HG03175 (cell line): ENCODE results near the gene SPATA2L.
A peak's percentile ranks its signal among the peaks of the same experiment; 100 is the strongest.
"Not testable (repeated sequence)": the region's sequence is repeated elsewhere in the genome, so short reads cannot be mapped to it uniquely, and the experiment has no call there.

Experiments used
- ATAC-seq: cut with Tn5 transposase; IDR thresholded peaks from one replicate; pipeline ENCODE4 v1.9.1; 2021; ENCODE audit warnings: mild to moderate bottlenecking, moderate library complexity; ENCODE audit not compliant: unreplicated experiment

The SPATA2L gene

DNA sequence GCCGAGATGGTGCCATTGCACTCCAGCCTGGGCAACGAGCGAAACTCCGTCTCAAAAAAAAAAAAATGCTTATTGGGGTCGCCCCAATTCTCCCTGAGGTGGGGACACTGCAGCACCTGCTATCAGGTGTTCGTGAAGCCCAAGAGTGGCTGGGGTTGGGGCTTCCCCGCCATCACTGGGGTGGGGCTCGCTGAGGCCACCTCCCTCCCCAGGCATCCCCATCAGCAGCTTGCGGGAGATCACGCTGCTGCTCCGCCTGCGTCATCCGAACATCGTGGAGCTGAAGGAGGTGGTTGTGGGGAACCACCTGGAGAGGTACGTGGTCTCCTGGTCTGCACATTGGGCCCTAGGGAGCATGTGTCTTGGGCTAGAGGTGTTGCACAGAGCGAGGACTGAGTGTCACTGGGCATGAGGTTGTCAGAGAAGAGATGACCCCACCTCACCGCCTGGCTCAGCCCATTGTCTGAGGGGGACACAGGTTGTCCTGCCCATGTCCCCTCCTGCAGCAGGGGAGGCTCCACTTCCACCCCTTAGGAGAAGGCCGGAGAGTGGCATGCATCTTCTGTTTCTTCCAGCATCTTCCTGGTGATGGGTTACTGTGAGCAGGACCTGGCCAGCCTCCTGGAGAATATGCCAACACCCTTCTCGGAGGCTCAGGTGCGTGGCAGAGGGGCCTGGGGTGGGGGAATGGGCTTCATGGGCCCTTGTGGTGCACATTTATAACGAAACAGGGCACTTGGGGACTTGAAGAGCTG lies 10.1 kb downstream of the SPATA2L start:
- ATAC-seq, result no peak

DNA sequence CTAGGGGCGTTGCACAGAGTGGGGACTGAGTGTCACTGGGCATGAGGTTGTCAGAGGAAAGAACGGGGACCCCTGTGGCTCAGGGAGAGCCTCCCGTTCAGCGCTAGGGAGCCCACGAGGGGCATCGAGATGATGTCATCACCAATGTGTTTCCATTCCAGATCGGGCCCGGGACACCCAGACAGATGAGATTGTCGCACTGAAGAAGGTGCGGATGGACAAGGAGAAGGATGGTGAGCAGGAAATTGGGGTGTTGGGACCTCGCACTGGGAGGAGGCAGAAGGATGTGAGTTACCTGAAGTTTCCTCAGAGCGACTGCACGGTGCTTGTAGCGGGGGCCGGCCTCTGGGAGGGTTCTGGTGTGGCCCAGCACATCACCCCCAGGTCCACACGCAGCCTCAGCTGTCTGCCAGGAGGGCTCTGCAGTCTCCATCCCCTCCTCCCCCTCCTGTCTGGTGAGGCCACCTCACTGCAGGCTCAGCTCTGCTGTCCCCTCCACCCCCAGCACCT lies 11.1 kb downstream of the SPATA2L start:
- no peak for ATAC-seq

DNA sequence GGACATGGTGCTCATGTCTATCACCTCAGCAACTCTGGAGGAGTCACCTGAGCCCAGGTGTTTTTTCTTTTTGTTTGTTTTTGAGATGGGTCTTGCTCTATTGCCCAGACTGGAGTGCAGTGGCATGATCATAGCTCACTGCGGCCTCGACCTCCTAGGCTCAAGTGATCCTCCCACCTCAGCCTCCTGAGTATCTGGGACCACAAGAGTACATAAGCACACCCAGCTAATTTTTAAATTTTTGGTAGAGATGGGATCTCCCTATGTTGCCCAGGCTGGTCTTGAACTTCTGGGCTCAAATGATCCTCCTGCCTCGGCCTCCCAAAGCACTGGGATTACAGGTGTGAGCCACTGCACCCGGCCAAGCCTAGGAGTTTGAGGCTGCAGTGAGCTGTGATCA lies 11.9 kb downstream of the SPATA2L start:
- ATAC-seq, result not testable (repeated sequence)

DNA sequence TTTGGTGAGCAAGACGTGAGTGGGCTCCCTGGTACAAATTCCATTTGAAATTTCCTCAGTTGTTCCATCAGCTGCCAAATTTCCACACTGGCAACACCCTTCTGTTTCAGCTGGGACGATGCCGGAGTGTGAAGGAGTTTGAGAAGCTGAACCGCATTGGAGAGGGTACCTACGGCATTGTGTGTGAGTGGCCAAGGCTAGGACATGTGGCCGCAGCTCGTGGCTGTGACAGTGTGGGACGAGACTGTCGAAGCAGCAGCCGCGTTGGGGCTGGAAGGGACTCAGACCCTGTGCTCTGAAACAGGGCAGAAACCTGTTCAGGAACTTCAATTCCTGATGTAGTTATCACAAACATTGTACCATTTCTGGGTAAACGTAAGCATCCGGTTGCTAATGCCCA lies 12.4 kb downstream of the SPATA2L start:
- no peak for ATAC-seq

DNA sequence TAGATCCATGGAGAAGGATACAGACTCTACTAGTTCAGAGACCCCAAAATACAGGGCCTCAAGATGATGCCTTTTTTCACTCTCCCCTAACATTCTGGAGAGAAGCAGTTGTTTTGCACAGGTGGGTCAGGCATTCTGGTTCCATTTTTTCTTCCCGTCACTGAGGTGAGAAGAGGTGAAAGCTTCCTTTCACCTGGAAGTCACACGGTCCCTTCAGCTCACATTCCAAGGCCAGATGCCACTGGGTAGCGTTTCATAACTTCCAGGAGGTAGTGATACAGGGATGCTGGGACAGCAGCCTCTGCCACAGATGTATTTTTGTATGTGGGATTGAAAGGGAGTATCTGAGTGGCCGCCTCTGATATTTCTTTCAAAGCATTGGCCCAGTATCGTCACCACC lies 13.1 kb downstream of the SPATA2L start:
- ATAC-seq, result no peak

DNA sequence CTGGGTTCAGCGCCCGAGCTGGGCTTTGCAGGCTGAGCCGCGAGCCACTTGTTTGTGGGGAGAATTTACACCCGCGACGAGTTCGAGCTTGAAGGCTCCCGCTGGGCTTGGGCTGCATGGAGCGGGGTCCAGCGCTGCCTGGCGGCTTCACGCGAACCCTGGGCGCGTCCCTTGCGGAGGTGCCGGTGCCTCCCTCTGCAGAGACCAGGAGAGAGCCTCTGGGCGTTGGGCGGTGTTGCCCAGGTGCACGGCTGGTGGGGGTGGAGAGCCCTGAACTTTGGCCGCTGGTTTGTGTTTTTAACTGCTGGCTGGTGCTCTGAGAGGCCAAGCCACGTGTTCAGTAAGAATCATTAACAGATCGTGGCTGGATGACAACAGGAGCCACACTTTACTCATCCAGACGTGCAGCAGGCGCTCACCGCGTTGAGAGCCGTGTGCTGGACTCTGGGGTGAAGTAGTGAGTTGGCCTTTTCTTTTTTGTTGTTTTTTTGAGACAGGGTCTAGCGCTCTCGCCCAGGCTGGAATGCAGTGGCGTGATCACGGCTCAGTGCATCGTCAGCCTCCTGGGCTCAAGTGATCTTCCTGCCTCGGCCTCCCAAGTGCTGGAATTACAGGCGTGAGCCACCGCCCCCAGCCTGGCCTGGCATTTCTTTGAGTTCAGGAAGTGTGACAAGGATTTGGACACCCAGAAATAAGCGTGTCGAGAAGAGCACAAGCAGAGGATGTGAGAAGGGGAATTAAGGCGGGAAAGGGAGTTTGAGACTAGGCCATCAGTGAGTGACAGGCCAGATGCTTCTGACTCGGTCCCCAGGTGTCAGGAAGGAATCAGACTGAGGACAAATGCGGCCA lies 14.2 kb downstream of the SPATA2L start:
- ATAC-seq, result peak; percentile 65

DNA sequence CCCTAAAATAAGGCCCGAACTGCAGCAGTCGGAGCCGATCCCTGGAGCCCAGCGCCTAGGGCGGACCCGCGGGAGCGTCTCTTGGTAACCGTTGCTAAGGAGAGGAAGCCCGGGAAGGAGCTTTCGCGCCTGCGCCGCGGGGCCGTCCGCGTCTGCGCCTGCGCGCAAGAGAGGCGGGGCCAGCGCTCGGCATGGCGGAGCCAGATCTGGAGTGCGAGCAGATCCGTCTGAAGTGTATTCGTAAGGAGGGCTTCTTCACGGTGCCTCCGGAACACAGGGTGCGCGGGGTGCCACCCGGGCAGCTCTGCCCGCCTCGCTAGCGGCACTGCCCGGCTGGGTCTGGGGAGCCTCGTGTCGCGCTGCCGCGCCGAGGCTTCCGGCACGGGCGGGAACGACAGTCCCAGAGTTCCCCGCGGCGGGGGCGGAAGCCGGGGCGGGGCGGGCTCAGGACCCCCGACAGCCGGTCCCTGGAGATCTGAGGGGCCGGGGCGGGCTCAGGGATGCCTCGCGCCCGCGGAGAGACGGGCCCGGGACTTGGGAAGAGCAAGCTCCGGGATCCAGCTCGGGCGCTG lies 14.9 kb downstream of the SPATA2L start, which contains the start of gene CDK10:
Gene CDK10, plus strand, starts transcription at position 170 of the 572 bp plus-strand sequence. Its CDS starts 22 bp downstream, at position 192.
- peak; percentile 78 for ATAC-seq

DNA sequence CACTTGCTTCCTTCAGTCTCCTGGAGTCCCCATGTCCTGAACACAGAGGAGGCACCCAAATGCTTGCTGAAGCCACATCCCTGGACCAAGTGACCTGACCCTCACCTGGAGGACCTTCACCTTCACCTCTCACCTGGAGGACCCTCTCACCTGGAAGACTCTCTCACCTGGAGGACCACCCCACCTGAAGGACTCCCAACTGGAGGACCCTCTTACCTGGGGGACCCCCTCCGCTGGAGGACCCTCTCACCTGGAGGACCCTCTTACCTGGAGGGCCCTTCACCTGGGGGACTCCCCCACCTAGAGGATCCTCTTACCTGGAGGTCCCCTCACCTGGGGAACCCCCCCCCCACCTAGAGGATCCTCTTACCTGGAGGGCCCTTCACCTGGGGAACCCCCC lies 15.6 kb downstream of the SPATA2L start:
- ATAC-seq, result no peak

DNA sequence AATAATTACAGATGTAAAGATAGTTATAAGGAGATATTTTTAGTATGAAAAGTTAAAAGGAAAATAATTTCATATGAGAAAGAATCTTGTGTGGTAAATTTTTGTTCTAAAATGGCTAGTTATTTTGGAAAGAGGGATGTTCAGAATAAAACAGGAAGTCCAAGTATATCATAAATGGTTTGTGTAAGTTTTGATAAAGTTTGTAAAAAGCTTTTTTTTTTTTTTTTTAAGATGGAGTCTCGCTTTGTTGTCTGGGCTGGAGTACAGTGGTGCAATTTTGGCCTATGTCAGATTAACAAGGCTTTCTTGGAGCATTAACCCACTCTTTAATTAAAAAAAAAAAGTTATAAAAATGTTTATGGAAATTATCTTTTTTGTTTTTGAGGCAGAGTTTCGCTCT lies 23.2 kb downstream of the SPATA2L start:
- no peak for ATAC-seq

DNA sequence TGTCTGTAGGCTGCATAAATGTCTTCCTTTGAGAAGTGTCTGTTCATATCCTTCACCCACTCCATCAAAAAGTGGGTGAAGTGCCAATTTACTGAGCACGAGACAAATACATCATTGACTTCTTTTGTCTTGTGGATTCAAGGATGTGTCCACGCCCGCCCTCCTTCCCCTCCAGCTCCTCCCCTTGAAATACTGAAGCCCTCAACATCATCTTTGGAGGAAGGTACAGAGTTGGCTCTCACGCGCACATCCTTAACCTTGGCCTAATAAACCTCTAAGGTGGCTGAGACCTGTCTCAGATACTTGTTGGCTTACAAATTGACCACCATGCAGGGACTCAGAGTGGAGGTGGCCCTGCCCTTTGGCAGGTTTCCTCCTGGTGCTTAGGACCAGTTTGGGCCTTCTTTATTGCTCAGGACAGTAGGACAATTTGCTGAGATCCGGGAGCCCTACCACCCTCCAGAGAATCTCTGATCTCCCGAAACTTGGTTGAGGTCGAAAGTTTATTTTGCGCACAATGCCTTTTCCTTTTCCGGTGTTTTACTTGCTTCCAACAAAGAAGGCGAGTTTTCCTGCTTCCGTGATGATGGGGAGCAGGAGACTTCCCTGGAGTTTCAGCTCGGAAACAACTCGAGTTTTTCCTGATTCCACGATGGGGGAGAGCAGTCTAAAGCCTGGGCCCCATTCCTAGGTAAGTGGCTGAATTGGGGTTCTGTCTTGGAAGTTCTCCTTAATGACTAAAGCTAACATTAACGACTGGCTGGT lies 29.1 kb downstream of the SPATA2L start:
- no peak for ATAC-seq

DNA sequence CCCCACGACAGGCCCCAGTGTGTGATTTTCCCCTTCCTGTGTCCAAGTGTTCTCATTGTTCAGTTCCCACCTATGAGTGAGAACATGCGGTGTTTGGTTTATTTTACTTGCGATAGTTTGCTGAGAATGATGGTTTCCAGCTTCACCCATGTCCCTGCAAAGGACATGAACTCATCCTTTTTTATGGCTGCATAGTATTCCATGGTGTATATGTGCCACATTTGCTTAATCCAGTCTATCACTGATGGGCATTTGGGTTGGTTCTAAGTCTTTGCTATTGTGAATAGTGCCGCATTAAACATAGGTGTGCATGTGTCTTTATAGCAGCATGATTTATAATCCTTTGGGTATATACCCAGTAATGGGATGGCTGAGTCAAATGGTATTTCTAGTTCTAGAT lies 29.9 kb downstream of the SPATA2L start:
- ATAC-seq, result not testable (repeated sequence)

DNA sequence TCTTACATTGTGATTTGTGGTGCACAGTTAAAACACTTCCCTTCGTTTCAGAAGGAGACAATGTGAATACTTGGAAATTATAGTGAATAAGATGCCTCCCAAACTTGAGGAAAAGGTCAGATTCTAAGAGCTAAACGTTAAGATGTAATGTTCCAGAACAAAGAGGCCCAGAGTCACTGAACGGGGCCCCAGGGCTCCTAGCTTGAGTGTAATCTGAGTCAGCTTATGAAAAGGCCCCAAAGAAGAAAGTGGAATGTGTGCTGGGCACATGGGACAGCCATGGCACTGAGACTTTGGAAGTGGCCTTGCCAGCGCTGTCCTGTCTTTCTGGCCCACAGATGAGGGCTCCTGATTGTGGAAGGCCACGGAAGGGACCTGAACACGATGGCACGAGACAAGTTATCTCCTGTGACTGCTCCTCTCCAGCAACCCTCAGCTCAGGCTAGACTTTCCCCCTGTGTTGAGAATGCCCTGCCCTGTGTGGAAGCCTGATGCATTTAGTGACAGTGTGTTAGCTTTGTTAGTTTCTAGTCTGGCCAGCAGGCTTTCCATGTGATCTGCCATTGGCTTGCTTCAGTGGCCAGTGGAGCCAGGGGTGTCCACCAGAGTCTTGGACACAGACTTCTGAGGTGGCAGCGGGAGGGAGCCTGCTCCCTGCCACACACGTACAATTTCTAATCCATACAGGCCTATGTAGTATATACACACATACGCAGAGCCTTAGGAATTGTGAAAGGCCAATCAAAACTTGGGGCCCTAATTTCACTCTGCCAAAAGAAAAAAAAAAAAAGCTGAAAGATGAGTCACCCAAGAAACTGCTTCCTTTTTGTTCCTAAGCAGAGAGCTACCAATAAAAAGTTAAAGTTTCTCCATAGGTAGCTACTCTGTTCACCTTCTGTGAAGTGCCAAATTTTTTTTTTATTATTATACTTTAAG lies 30.7 kb downstream of the SPATA2L start:
- ATAC-seq, result no peak

DNA sequence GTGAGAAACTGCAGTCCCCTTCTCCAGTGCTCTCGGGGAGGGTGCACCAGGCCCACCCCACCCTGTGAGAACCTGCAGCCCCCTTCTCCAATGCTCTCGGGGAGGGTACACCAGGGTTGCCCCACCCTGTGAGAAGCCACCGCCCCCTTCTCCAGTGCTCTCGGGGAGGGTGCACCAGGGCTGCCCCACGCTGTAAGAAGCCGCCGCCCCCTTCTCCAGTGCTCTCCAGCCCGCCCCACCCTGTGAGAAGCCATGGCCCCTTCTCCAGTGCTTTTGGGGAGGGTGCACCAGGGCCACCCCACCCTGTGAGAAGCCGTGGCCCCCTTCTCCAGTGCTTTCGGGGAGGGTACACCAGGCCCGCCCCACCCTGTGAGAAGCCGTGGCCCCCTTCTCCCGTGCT lies 31.8 kb downstream of the SPATA2L start:
- no peak for ATAC-seq

DNA sequence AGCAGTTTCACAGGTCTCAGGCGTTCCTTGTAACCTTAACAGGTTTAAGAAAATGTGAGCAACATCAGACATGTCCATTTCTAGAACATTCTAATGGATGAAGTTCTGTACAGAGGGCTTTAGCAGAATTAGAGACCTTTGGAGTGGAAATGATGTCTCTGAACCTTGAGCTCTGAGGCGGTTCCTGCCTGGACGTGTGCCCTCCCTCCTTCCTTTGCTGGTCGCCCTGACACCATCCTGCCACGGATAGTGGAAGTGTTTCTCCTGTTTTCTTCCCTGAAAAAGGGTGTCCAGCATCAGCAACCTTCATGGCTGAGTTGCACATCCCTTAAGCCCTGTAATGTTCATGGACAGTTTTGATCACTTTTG lies 32.7 kb downstream of the SPATA2L start:
- no peak for ATAC-seq

DNA sequence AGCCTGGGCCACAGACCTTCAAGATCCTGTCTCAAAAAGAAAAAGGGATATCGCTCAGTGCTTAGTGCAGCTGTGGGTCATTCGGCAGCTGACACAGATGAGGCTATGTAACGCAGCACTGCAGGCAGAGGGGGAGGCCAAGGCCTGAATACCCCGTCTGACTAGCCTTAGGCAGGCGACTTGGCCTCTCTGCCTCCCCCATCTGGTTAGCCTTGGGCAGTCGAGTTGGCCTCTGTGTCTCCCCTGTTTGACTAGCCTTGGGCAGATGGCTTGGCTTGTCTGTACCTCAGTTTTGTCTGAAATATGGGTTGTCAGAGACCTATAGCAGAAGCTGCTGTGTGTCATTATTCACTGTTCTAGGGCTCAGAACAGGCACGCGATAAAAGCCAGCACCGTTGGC lies 33.9 kb downstream of the SPATA2L start:
- ATAC-seq, result no peak

DNA sequence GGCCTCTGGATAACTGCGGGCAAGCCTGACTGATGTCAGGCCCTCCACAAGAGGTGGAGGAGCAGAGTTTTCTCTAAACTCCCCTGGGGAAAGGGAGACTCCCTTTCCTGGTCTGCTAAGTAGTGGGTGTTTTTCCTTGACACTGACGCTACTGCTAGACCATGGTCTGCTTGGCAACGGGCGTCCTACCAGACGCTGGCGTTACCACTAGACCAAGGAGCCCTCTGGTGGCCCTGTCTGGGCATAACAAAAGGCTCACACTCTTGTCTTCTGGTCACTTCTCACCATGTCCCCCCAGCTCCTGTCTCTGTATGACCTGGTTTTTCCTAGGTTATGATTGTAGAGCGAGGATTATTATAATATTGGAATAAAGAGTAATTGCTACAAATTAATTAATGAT lies 34.5 kb downstream of the SPATA2L start:
- not testable (repeated sequence) for ATAC-seq

DNA sequence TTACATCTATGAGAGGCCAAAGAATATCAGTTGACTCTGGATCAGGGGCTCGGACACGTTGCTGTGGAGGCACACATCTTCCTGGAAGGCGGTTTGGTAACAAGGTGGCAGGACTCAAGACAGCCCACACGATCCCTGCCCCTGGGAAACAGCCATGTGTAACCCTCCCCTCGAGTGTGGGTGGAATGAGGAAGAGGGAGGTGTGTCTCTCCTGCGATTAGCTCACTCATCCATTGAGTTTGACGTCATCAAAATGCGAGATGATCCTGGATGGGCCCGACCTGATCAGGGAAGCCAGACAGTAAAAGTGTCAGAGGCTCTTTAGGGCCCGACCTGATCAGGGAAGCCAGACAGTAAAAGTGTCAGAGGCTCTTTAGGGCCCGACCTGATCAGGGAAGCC lies 37.3 kb downstream of the SPATA2L start:
- ATAC-seq, result not testable (repeated sequence)

DNA sequence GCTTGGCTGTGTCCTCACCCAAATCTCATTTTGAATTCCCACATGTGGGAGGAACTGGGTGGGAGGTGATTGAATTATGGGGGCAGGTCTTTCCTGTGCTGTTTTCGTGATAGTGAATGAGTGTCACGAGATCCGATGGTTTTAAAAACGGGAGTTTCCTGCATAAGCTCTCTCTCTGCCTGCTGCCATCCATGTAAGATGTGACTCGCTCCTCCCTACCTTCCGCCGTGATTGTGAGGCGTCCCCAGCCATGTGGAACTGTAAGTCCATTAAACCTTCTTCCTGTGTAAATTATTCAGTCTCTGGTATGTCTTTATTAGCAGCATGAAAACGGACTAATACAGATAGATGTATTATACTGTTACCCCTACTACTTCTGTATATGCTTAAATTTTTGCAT lies 40.3 kb downstream of the SPATA2L start:
- ATAC-seq, result no peak

DNA sequence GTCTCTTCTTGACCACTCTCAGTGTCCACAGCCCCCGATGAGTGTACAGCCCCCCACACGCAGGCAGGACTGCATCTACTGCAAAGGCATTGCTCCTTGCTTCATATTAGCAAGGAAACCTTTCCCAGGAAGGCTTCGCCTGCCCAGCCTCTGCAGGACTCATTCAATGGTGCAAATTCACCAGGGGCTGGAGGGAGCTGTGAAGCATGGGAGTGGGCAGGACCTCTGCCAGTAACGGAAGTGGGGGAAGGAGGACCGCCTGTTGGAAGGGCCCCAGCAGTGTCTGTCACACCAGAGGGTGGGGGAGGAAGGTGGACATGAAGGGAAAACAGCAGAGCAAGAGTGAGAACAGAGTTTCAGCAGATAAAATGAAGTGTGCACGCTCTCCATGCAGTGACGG lies 41.4 kb downstream of the SPATA2L start:
- no peak for ATAC-seq
